Heart left ventricle (tissue), 16 donors: Measurements from ENCODE around the gene PREX1. TPM values are rescaled to one million over a fixed set of nuclear protein-coding genes. Genes with fewer than 3 reads are reported as not detected.
"Not testable (repeated sequence)": the region's sequence is repeated elsewhere in the genome, so short reads cannot be mapped to it uniquely, and the experiment has no call there.

ENCODE experiments used
- ATAC-seq, 4 donors: fragments of 200-7000 bp; cut with Tn5 transposase; one replicate each; pipeline ENCODE4 v1.9.1; 2020 to 2022; ENCODE audit warnings: moderate library complexity in 4 of 4, mild to moderate bottlenecking in 3 of 4, moderate number of reproducible peaks in 1 of 4
- DNase-seq, 5 donors: peaks; one replicate each; pipeline ENCODE4 v3.0.0-alpha.2; 2020
- H3K27ac ChIP-seq, 12 donors: fragments of 200-600 bp; sonication (generic) in 4 of 12; one replicate each; pipeline versions ENCODE4 v1.5.0 to v1.8.0; 2016 to 2022; ENCODE audit warnings: mild to moderate bottlenecking in 2 of 12
- H3K27me3 ChIP-seq, 9 donors: fragments of 200-600 bp; sonication (generic) in 2 of 9; one replicate each; pipeline versions ENCODE4 v1.5.1 to v1.8.0; 2016 to 2022; ENCODE audit warnings: mild to moderate bottlenecking in 3 of 9
- H3K36me3 ChIP-seq, 9 donors: fragments of 200-600 bp; sonication (generic) in 2 of 9; one replicate each; pipeline versions ENCODE4 v1.5.0 to v1.8.0; 2018 to 2022; ENCODE audit warnings: mild to moderate bottlenecking in 2 of 9
- H3K4me1 ChIP-seq, 12 donors: fragments of 200-600 bp; sonication (generic) in 4 of 12; one replicate each; pipeline versions ENCODE4 v1.5.0 to v1.8.0; 2016 to 2022; ENCODE audit warnings: mild to moderate bottlenecking in 3 of 12
- H3K4me3 ChIP-seq, 12 donors: fragments of 200-600 bp; sonication (generic) in 4 of 12; one replicate each; pipeline versions ENCODE4 v1.5.0 to v1.8.0; 2017 to 2022; ENCODE audit warnings: mild to moderate bottlenecking in 9 of 12, moderate library complexity in 4 of 12
- H3K9me3 ChIP-seq, 12 donors: fragments of 200-600 bp; sonication (generic) in 4 of 12; one replicate each; pipeline versions ENCODE4 v1.5.0 to v1.8.0; 2016 to 2022; ENCODE audit warnings: mild to moderate bottlenecking in 1 of 12
- POLR2A ChIP-seq, 2 donors: fragments of 450-650 bp; IDR thresholded peaks; one replicate each; pipeline ENCODE4 v1.6.1; 2017; ENCODE audit warnings: antibody characterized with exemption in 2 of 2, mild to moderate bottlenecking in 2 of 2, moderate library complexity in 2 of 2
- WGBS, 4 donors: extraction: QIAGEN DNeasy Blood & Tissue Kit in 2 of 4; methylation state at CpG; one replicate each; pipeline versions ENCODE4 v1.1.5 to v1.1.7; 2013 to 2018; 5-methylcytosine and 5-hydroxymethylcytosine counted together
- intact Hi-C, 10 donors: fragments of 100-400 bp; cut with DNase I; formaldehyde crosslinking; loops; one replicate each; pipeline versions ENCODE4 v1.11.1 to v1.14.2; 2022
- polyA plus RNA-seq, 2 donors: library from polyadenylated mRNA; stranded (reverse); fragments of 200-250 nt; gene quantifications; one replicate each; pipeline ENCODE4 v1.2.3, GENCODE V29; 2013
- total RNA-seq, 9 donors: library from RNA; depleted of rRNA in 2 of 9; stranded (reverse); fragments of >200 nt in 2 of 9; fragmentation: NEBNext Ultra II Directional in 3 of 9; extraction: Animal tissue kit (Norgen Biotek cat#: 25700) in 3 of 9; gene quantifications; one replicate each; pipeline versions ENCODE4 v1.1.0 to v1.2.4, GENCODE V29; 2016 to 2023
- TF ChIP-seq, protein P1 (sequence below), 12 donors: fragments of 200-600 bp; sonication (generic) in 4 of 12; IDR thresholded peaks; one replicate each; pipeline versions ENCODE4 v1.5.0 to v1.8.0; 2018 to 2022; ENCODE audit warnings: antibody characterized with exemption in 12 of 12, mild to moderate bottlenecking in 5 of 12
- donor health status: ischemic (EF 13 %, LVEDD 7.1; RV severe dilation, severe dysfunction).
- donor health status: healthy with polysubstance abuse.
- donor health status: DM: no; HTN: yes; CAD: no.
- donor health status: DM: no; HTN: no; CAD: no.
- donor health status: ischemic (EF 25% LVEDD 6.9; RV normal size, moderate dysfunction).
- donor health status: ischemic (EF 25% LVEDD 5.7; RV mildly dilated, moderate dysfunction).
- donor health status: healthy.
- donor health status: DM: yes; HTN: yes; CAD: no.
- donor health status: ischemic (EF 35%, LVEDD 5.7; RV mildly dilated, moderate dysfunction).
- donor health status: nonischemic (EF 11% LVEDD 7.7; RV severe dilation, severe dysfunction).
- donor health status: DM: yes; HTN: yes; CAD: no.
- donor health status: PGD.
- donor health status: ischemic (EF 29% LVEDD 5.4; RV normal size, mild dysfunction).
- donor health status: nonischemic (EF 23%, LVEDD 6.1; RV moderate dilation, normal function).

The PREX1 gene
- total and polyA plus RNA-seq, 11 donors = 7.2 to 41.5 (median 11.9) TPM

DNA sequence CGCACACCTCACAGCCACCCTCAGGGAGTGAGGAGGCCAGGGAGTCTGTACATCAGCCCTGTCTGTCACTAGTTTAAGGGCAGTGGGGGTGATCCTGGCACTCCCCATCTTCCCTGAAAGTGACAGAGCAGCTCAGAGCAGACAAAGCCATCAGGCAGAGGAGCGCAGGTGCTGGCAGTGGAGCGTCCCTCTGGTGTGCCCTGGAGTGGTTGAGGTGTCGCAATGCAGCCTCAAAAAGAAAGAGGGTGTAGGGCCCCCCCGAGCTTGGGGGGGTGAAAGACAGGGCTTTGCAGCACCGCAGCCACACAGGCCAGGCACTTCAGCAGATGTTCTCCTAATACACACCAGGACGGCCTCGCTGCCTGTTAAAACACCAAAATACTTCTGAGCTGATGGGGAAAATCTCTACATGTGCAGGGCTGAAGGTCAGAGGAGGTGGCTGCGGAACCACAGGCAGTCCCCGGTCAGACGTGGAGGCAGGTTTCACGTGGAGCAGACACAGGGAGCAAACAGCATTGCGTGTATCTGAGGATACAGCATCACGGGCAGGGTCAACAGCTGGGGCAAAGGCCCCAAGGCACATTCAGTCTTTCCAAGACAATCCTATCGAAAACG is 69.5 kb downstream of the PREX1 start:
- Histone ChIP-seq H3K9me3 (peaks cover 0 to 9% (median 0%) of the 10 kb centered on the region in 12 donors), H3K4me1 (peaks cover 0 to 99% (median 11%) of the 10 kb centered on the region in 12 donors), H3K27ac (peak overlapping the region in 2 of 12 donors; percentile 9 to 87), H3K4me3 (no peak overlapping the region), H3K36me3 (peaks cover 0 to 6% (median 0%) of the 10 kb centered on the region in 9 donors), H3K27me3 (no peaks in the 10 kb centered on the region)
- intact Hi-C loops = no loop called here
- TF ChIP-seq POLR2A (IDR thresholded peaks at IDR 0.05) = no peak
- TF ChIP-seq, protein P1, sequence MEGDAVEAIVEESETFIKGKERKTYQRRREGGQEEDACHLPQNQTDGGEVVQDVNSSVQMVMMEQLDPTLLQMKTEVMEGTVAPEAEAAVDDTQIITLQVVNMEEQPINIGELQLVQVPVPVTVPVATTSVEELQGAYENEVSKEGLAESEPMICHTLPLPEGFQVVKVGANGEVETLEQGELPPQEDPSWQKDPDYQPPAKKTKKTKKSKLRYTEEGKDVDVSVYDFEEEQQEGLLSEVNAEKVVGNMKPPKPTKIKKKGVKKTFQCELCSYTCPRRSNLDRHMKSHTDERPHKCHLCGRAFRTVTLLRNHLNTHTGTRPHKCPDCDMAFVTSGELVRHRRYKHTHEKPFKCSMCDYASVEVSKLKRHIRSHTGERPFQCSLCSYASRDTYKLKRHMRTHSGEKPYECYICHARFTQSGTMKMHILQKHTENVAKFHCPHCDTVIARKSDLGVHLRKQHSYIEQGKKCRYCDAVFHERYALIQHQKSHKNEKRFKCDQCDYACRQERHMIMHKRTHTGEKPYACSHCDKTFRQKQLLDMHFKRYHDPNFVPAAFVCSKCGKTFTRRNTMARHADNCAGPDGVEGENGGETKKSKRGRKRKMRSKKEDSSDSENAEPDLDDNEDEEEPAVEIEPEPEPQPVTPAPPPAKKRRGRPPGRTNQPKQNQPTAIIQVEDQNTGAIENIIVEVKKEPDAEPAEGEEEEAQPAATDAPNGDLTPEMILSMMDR (IDR thresholded peaks at IDR 0.05) = no peak
- ATAC-seq = no peak
- DNase-seq = no peak
- WGBS, 4 donors = 84 to 88% (median 86%) methylated on average over 16 of the region's 16 CpGs

DNA sequence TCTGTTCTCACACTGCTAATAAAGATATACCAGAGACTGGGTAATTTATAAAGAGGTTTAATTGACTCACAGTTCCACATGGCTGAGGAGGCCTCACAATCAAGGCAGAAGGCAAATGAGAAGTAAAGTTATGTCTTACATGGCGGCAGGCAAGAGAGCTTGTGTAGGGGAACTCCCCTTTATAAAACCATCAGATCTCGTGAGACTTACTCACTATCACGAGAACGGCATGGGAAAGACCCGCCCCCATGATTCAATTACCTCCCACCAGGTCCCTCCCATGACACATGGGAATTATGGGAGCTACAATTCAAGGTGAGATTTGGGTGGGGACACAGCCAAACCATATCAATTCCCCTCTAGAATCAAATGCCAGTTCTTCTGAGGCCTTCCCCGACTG is 71.0 kb downstream of the PREX1 start:
- WGBS, 4 donors = 79 to 93% (median 91%) methylated on average over 6 of the region's 6 CpGs
- H3K27ac ChIP-seq = peak overlapping the region in 2 of 12 donors; percentile 47 to 52

DNA sequence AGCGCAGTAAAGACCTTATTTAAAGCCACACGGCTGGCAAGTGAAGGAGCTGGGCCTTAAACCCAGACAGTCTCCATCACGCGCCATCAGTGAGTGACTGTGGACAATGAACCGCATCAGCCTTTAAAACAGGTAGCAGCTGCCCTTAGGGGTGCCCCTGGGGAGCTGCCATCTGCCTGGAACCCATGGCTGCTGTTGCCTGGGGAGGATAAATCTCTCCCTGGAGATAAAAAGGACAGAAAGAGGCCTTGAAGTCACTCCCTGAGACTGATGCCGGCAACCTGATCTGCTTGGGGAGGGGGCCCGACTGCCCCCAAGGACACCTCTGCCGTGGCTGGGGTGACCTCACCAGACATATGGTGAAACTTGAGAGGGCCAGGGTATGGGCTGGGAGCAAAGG is 73.5 kb downstream of the PREX1 start:
- no peak for DNase-seq
- no peak overlapping the region for H3K27ac ChIP-seq
- H3K9me3 ChIP-seq = peaks cover 0 to 9% (median 0%) of the 10 kb centered on the region in 12 donors
- no peaks in the 10 kb centered on the region for H3K27me3 ChIP-seq
- WGBS, 4 donors = 82 to 86% (median 83%) methylated on average over 8 of the region's 8 CpGs
- no peak for ATAC-seq
- no peak overlapping the region for H3K4me3 ChIP-seq
- peaks cover 0 to 97% (median 10%) of the 10 kb centered on the region in 12 donors for H3K4me1 ChIP-seq
- intact Hi-C loops = loop anchor here in 2 of 10 donors (5.0 kb wide), 2 partner anchors 67 to 73 kb away; partner anchors contain the start of gene PREX1 (in 1 of the 2)
- no peak for TF ChIP-seq POLR2A (IDR thresholded peaks at IDR 0.05)
- TF ChIP-seq, protein P1 (IDR thresholded peaks at IDR 0.05) = no peak
- H3K36me3 ChIP-seq = peaks cover 0 to 6% (median 0%) of the 10 kb centered on the region in 9 donors

More for the DNA sequence above, 71.0 kb downstream of the PREX1 start:
- H3K36me3 ChIP-seq, intact Hi-C loops, H3K4me3 ChIP-seq, ATAC-seq, DNase-seq, H3K9me3 ChIP-seq, H3K27me3 ChIP-seq: not testable (repeated sequence)
- peaks cover 0 to 99% (median 14%) of the 10 kb centered on the region in 12 donors for H3K4me1 ChIP-seq

DNA sequence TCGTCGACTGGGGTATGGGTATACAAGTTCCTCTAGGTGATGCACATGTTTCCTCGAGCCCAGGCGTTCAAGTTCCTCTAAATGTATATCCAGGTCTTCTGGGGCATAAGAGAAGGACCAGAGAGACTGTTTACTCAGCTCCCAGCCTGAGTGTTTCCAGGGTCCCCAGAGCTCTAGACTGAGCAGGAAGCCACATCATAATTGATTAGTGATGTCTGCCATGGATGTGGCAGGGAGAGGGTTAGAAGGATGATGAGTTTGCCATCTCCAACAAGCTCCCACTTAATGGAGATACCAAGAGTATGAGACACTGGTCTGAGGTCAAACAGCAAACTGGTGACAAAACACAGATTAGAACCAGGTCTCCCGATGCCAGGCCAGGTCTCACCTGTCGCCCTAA is 74.8 kb downstream of the PREX1 start:
- WGBS, 4 donors = 92 to 95% (median 94%) methylated on average over 6 of the region's 6 CpGs
- Histone ChIP-seq H3K27me3 (no peaks in the 10 kb centered on the region), H3K9me3 (peaks cover 0 to 9% (median 0%) of the 10 kb centered on the region in 12 donors), H3K27ac (peak overlapping the region in 2 of 12 donors; percentile 78 to 85), H3K4me3 (no peak overlapping the region), H3K4me1 (peaks cover 0 to 96% (median 10%) of the 10 kb centered on the region in 12 donors), H3K36me3 (peaks cover 0 to 6% (median 0%) of the 10 kb centered on the region in 9 donors)
- ATAC-seq = no peak
- TF ChIP-seq, protein P1 (IDR thresholded peaks at IDR 0.05) = no peak
- TF ChIP-seq POLR2A (IDR thresholded peaks at IDR 0.05) = no peak
- DNase-seq = no peak
- intact Hi-C loops = loop anchor here in 3 of 10 donors (2.0 to 5.0 kb wide), 3 partner anchors 66 to 74 kb away; partner anchors contain the start of gene PREX1 (in 1 of the 3)
